Thyroid gland (tissue), 4 donors: ENCODE data around the gene C1QTNF3.

ENCODE experiments used
- CTCF ChIP-seq, 6 experiments: fragments of 200-600 bp in 3 of 6; fragments of 450-650 bp in 3 of 6; sonication (generic) in 3 of 6; IDR thresholded peaks; one replicate each; pipeline ENCODE4 v1.5.1; 2016 to 2019; ENCODE audit warnings: antibody characterized with exemption in 6 of 6, mild to moderate bottlenecking in 2 of 6, inconsistent platforms in 1 of 6, moderate library complexity in 1 of 6
- POLR2A ChIP-seq, 2 donors: fragments of 450-650 bp; IDR thresholded peaks; one replicate each; pipeline ENCODE4 v1.6.1; 2017; ENCODE audit warnings: antibody characterized with exemption in 2 of 2, mild to moderate bottlenecking in 2 of 2, moderate library complexity in 1 of 2

DNA sequence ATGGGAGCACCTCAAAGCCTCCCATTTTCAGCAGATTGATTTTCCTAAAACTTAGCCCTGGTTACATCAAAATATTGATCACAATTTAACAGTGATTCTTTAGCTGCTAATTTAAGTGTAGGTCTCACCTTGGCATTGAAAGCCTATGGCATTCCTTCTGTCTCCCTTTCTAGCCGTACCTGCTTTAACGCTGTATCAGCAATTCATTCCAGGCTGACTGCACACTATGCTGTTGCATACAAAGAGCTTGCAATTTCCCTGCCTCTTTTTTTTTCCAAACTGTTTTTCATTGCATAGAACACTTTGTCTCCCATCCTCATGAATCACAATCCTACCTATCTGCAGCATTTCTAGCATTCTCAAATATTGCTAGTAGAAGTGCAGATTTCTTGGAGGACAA, 26.3 kb downstream of the C1QTNF3 start:
- TF ChIP-seq CTCF (IDR thresholded peaks at IDR 0.05) = no peak
- no peak for TF ChIP-seq POLR2A (IDR thresholded peaks at IDR 0.05)
